ENCODE measurements around the gene PON3.

- TF ChIP-seq CTCF (tag by site-specific recombination; IDR thresholded peaks at IDR 0.05) = no peak
- TF ChIP-seq ZNF133 (tag by site-specific recombination; IDR thresholded peaks at IDR 0.05) = no peak
- TF ChIP-seq ZFP3 (tag by site-specific recombination; IDR thresholded peaks at IDR 0.05; ENCODE audit: low read depth) = no peak
- TF ChIP-seq ZNF792 (tag by site-specific recombination; IDR thresholded peaks at IDR 0.05) = no peak
- no peak for TF ChIP-seq REST (tag by site-specific recombination; IDR thresholded peaks at IDR 0.05)
Observed at GRCh38 chr7:95391761-95392160, 4.4 kb downstream of the PON3 start.

Data from HEK293 (cell line).